Left ventricle myocardium inferior (tissue), 1 donor: ENCODE measurements around the gene PAFAH2. TPM values are rescaled to one million over a fixed set of nuclear protein-coding genes. Genes with fewer than 3 reads are reported as not detected.

ENCODE experiments used
- DNase-seq: peaks from one replicate; pipeline ENCODE4 v3.0.0-alpha.2; 2020
- H3K27ac ChIP-seq: fragments of 200-600 bp; replicated peaks from 2 replicates; pipeline ENCODE4 v1.8.0; 2021
- H3K27me3 ChIP-seq: fragments of 200-600 bp; 2 replicates; pipeline ENCODE4 v1.8.0; 2021; ENCODE audit warnings: low read depth
- H3K36me3 ChIP-seq: fragments of 200-600 bp; 2 replicates; pipeline ENCODE4 v1.8.0; 2021
- H3K4me1 ChIP-seq: fragments of 200-600 bp; 2 replicates; pipeline ENCODE4 v1.8.0; 2021
- H3K4me3 ChIP-seq: fragments of 200-600 bp; 2 replicates; pipeline ENCODE4 v1.8.0; 2021; ENCODE audit warnings: mild to moderate bottlenecking, moderate library complexity
- H3K9me3 ChIP-seq: fragments of 200-600 bp; replicated peaks from 2 replicates; pipeline ENCODE4 v1.8.0; 2021
- intact Hi-C: fragments of 100-400 bp; cut with micrococcal nuclease; formaldehyde crosslinking; loops from one replicate; pipeline ENCODE4 v1.11.0; 2022
- total RNA-seq: library from RNA; stranded (reverse); fragmentation: NEBNext Ultra II Directional; extraction: Animal tissue kit (Norgen Biotek cat#: 25700); gene quantifications from one replicate; pipeline ENCODE4 v1.2.1, GENCODE V29; 2021
- TF ChIP-seq, protein P1 (sequence below): fragments of 200-600 bp; IDR thresholded peaks from 2 replicates; pipeline ENCODE4 v1.8.0; 2021; ENCODE audit warnings: antibody characterized with exemption, mild to moderate bottlenecking, borderline replicate concordance
- donor health status: DM: no; HTN: yes; CAD: no; lungs with severe emphysema.

Gene PAFAH2
- total RNA-seq, 1 donor from 2014 or later = 10.6 TPM

DNA sequence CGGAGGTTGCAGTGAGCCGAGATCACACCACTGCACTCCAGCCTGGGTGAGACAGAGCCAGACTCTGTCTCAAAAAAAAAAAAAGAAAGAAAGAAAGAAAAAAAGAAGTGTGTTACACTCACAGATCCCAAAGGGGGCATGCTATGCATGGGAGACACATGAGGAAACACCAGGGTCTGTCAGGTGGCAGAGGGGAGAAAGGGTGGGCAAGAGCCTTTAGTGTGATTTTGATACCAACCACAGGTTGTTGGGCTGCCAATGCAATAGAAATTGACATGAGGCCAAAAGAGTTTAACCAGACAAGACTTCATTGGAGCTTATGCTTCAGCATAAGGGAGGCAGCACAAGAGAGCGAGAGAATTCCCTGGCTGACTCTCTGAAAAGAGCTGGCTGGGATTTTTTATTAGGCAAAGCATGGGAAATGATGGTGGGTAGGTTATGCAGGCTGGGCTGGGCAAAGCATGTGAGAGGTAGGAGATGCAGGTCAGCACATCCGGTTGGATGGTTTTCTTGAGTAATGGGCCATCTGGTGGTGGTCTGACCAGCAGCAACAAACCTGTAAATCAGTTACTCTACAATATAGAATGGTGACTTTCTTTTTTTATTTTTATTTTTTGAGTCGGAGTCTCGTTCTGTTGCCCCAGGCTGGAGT lies 12.1 kb upstream of the PAFAH2 start:
- H3K27ac ChIP-seq = no peak overlapping the region
- H3K9me3 ChIP-seq = no peaks in the 10 kb centered on the region
- no peaks in the 10 kb centered on the region for H3K27me3 ChIP-seq
- DNase-seq = no peak
- H3K4me3 ChIP-seq = no peak overlapping the region
- intact Hi-C loops = no loop called here
- H3K4me1 ChIP-seq = no peaks in the 10 kb centered on the region
- TF ChIP-seq, protein P1, sequence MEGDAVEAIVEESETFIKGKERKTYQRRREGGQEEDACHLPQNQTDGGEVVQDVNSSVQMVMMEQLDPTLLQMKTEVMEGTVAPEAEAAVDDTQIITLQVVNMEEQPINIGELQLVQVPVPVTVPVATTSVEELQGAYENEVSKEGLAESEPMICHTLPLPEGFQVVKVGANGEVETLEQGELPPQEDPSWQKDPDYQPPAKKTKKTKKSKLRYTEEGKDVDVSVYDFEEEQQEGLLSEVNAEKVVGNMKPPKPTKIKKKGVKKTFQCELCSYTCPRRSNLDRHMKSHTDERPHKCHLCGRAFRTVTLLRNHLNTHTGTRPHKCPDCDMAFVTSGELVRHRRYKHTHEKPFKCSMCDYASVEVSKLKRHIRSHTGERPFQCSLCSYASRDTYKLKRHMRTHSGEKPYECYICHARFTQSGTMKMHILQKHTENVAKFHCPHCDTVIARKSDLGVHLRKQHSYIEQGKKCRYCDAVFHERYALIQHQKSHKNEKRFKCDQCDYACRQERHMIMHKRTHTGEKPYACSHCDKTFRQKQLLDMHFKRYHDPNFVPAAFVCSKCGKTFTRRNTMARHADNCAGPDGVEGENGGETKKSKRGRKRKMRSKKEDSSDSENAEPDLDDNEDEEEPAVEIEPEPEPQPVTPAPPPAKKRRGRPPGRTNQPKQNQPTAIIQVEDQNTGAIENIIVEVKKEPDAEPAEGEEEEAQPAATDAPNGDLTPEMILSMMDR = peak; percentile 9
- no peaks in the 10 kb centered on the region for H3K36me3 ChIP-seq

DNA sequence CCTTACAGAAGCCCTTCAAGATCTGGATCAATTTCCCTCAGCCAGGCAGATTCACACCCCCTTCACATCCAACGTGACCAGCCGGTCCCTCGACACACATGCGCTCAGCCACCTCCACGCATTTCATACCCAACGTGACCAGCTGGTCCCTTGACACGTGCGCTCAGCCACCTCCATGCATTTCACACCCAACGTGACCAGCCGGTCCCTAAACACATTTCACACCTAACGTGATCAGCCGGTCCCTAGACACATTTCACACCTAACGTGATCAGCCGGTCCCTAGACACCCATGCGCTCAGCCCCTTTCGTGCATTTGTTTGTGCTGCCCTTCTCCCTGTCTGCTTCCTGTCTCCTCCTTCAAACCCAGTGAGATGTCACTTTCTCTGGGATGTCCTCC lies 8.8 kb upstream of the PAFAH2 start:
- Histone ChIP-seq H3K4me1 (no peaks in the 10 kb centered on the region), H3K9me3 (no peaks in the 10 kb centered on the region), H3K4me3 (no peak overlapping the region), H3K36me3 (no peaks in the 10 kb centered on the region), H3K27me3 (no peaks in the 10 kb centered on the region), H3K27ac (no peak overlapping the region)
- TF ChIP-seq, protein P1 = no peak
- DNase-seq = no peak
- intact Hi-C loops = no loop called here

DNA sequence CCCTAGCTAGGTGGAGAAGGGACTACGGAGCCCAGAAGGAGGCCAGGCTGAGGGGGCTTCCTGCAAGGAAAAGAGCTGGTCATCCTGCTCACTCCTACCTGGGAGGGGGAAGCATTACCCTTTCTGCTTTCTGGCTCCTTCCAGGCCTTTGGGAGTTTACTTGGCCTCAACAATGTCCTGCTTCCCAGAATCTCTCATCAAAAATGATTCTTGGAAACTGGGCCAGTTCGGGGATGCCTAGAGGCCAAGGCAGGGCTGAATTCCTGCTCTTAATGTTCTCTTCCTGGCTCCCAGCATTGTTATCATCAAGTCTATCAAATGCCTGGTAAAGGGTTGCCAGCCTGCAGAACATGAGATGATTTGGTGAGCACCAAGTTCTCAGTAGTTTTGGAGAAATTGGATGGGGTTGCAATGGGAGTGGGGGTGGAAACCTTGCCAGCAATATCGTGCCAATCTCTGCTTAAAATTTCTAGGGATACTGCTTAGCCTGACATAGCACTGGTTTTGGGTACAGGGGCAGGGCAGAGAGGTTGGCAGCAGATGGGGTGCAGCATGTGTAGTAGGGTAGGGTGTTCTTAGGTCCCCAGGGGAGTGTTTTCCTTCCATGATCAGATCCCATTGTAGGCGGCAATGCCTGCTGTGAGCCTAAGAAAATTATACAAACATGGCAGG lies 7.7 kb upstream of the PAFAH2 start:
- TF ChIP-seq, protein P1 = no peak
- H3K4me3 ChIP-seq = no peak overlapping the region
- H3K36me3 ChIP-seq = no peaks in the 10 kb centered on the region
- DNase-seq = no peak
- H3K9me3 ChIP-seq = no peaks in the 10 kb centered on the region
- H3K4me1 ChIP-seq = no peaks in the 10 kb centered on the region
- no peak overlapping the region for H3K27ac ChIP-seq
- H3K27me3 ChIP-seq = no peaks in the 10 kb centered on the region
- intact Hi-C loops = no loop called here

DNA sequence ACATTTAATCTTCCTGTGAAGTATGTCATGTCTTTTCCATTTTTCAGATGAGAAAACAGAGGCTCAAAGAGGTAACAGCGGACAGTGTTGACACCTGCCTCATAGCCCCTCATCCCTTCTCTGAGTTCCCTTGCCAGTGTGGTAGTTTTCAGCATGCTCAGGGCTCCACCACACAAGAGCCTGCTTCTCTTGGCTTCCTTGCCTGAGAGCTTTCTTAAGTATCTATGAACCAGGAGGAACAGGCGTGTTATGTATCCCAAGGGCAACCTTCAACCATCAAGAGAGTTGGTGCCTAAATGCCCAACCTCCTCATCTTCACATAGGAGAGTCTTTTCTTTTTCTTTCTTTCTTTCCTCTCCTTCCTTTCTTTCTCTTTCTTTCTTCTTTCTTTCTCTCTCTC lies 5.9 kb upstream of the PAFAH2 start:
- DNase-seq = no peak
- no peaks in the 10 kb centered on the region for H3K27me3 ChIP-seq
- intact Hi-C loops = no loop called here
- peaks cover 2% of the 10 kb centered on the region for H3K4me1 ChIP-seq
- no peaks in the 10 kb centered on the region for H3K9me3 ChIP-seq
- H3K36me3 ChIP-seq = no peaks in the 10 kb centered on the region
- H3K4me3 ChIP-seq = no peak overlapping the region
- no peak overlapping the region for H3K27ac ChIP-seq
- TF ChIP-seq, protein P1 = no peak

DNA sequence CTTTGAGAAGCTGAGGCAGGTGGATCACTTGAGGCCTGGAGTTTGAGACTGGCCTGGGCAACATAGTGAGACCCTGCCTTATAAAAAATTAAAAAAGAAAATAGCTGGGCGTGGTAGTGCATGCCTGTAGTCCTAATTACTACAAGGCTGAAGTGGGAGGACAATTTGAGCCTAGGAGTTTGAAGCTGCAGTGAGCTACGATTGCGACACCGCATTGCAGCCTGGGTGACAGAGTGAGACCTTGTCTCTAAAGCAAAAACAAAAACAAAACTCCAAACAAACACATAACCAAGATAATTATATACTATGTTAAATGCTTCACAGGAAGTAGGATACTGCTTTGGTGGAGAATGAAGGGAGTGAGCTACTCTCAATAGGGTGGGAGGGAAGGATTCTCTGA lies 5.4 kb upstream of the PAFAH2 start:
- Histone ChIP-seq H3K9me3 (no peaks in the 10 kb centered on the region), H3K4me1 (peaks cover 7% of the 10 kb centered on the region), H3K36me3 (no peaks in the 10 kb centered on the region), H3K27ac (no peak overlapping the region), H3K4me3 (no peak overlapping the region), H3K27me3 (no peaks in the 10 kb centered on the region)
- no peak for DNase-seq
- TF ChIP-seq, protein P1 = no peak
- intact Hi-C loops = no loop called here
